ENCODE results near the gene CDK4.
A peak's percentile ranks its signal among the peaks of the same experiment; 100 is the strongest.
"Not testable (repeated sequence)": the region's sequence is repeated elsewhere in the genome, so short reads cannot be mapped to it uniquely, and the experiment has no call there.

Gene CDK4

DNA sequence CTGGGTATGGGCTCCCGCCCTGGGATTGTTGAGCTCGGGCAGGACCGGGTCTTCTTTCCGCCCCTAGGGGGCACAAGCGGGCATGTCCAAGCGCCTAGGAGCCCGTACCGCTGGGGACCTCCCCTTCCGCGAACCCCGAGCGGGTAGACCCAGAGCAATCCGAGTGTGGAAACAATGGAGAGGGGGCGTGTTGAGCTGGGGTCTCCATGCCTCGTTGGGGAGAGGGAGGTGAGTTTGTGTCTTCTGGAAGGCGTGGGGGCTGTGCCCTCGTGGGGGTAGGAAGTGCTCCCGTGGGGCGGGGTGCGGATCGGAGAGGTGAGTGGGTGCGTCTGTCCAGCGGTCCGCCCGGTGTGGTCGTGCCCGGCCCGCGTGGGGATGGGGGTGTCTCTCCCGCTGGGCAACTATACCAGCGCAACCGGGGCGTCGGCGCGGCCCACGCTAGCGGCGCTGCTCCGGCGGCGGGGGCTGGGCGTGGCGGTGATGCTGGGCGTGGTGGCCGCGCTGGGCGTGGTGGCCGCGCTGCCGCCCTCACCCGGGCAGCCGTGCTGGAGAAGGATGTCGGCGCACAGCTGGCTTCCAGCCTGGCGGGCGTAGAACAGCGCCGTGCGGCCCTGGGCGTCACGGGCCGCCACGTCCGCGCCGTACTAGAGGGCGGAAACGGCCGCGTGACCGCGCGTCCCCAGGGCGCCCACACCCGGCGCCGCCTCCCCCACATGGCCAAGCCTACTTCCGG, 25.8 kb downstream of the CDK4 start:
- peaks cover 64% of the 10 kb centered on the region for H3K36me3 Mint-ChIP-seq (ENCODE audit: insufficient read depth)
- H3K4me3 Mint-ChIP-seq = peak overlapping the region in 1 of 2 donors; percentile 72
- peaks cover 22 to 27% of the 10 kb centered on the region in 2 donors for H3K4me1 Mint-ChIP-seq (ENCODE audit: low read depth in 2 of 2)
- peak overlapping the region; percentile 77 to 93 for H3K27ac Mint-ChIP-seq
- H3K27me3 Mint-ChIP-seq = no peaks in the 10 kb centered on the region
- H3K9me3 Mint-ChIP-seq = no peaks in the 10 kb centered on the region
- DNase-seq (no peak), ATAC-seq (replicated peaks) (peak; percentile 36)

DNA sequence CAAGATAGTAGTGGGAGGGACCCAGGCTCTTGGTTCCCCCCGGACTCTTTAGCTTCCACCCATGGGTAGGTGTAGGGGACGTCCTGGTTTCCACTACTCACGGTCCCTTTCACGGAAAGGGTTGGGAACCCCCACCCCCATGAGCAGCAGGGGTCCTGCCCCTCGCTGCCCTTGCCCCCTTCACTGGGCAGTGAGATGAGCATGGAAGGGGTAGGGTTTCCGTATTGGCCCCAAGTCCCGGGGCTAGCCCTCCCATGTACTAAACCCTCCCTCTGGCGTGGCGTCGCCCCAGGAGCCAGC, 26.3 kb downstream of the CDK4 start:
- ATAC-seq (replicated peaks) (no peak), DNase-seq (no peak)
- Mint-ChIP-seq H3K9me3 (no peaks in the 10 kb centered on the region), H3K27me3 (no peaks in the 10 kb centered on the region), H3K36me3 (ENCODE audit: insufficient read depth) (peaks cover 63% of the 10 kb centered on the region), H3K4me3 (peak overlapping the region in 1 of 2 donors; percentile 72), H3K4me1 (ENCODE audit: low read depth in 2 of 2) (peaks cover 22 to 31% of the 10 kb centered on the region in 2 donors), H3K27ac (peak overlapping the region; percentile 77 to 93)

DNA sequence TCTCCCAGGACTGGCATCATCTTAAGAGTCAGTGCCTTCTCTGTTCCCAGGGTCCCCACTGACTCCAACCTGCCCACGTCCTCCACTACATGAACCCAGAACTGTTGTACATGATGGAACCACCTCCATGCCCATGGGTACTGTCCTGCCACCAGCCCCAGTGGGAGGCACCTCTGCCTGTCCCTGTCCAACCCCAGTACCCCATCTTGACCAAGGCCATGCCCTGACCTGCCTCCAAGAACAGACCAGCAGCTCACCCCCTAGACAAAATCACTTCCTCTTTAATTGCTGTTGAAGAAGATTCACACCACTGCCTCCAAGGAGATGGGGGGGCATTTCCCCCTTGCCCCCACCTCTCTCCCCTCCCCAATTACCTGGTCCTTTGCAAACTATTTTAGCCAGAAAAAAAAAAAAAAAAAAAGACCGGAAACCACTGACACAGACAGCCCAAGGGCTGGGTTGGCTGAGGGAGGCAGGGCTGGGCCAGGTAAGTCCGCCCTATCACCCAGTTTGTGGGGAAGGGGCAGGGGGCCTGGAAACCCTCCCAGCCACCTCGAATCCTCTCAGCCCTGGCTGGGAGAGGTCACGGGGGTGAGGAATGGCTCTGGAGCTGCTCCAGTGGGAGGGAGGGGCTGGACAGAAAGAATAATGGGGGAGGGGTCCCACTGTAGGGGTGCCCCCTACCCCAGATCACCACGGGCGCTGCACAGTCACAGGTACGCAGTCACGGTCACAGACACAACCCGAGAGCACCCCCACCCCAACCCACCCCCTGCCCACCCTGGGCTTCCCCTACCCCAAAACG, 27.0 kb downstream of the CDK4 start:
- peak overlapping the region; percentile 7 to 89 for H3K27ac Mint-ChIP-seq
- H3K27me3 Mint-ChIP-seq = no peaks in the 10 kb centered on the region
- peak; percentile 25 for ATAC-seq (replicated peaks)
- H3K9me3 Mint-ChIP-seq = no peaks in the 10 kb centered on the region
- H3K36me3 Mint-ChIP-seq (ENCODE audit: insufficient read depth) = peaks cover 62% of the 10 kb centered on the region
- no peak for DNase-seq
- no peak overlapping the region for H3K4me3 Mint-ChIP-seq
- H3K4me1 Mint-ChIP-seq (ENCODE audit: low read depth in 2 of 2) = peaks cover 22 to 32% of the 10 kb centered on the region in 2 donors

DNA sequence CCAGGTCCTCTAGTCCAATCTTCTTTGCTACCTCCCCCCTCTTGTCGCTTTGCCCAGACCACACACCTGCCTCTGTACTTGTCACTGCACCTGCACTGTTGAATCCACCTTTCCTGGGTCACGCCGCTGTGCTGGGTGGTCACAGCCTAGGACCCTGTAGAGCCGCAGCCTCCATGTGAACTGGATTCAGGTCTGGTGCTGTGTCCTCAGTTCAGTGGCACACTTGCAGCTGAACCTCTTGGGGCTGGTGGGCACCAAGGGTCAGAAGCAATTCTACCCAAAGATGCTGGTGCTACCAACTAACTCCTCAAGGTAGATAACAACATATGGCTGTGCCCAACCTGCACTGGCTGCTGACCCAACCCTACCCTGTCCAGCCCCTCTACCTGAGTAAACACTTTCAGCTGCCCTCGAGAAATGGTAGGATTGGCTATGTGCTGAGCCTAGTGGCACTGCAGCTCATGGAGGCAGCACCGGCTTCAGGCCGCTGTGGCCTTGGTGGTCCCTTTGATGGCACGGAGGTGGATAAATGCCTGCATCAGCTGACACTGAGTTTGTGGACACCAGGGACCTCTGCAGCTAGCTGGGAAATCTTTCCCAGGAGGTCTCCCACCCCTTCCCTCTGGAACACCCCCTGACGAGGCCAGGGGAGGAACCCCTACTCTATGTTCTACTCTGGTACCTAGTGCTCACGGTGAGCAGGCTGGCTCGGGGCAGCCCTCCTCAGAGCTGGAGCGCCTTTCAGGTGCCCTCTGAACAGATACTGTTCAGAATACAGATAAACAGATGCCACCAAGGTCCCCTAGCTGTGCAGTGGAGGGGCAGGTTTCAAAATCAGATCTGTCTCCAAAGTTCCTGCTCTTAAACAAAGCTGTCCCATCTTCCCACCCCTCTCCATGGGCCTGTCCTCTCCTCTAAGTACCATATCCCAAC, 27.8 kb downstream of the CDK4 start:
- Mint-ChIP-seq H3K4me1 (ENCODE audit: low read depth in 2 of 2) (peaks cover 22 to 32% of the 10 kb centered on the region in 2 donors), H3K9me3 (no peaks in the 10 kb centered on the region), H3K36me3 (ENCODE audit: insufficient read depth) (peaks cover 60% of the 10 kb centered on the region), H3K27me3 (no peaks in the 10 kb centered on the region), H3K27ac (peak overlapping the region; percentile 84 to 89), H3K4me3 (no peak overlapping the region)
- ATAC-seq (replicated peaks) (no peak), DNase-seq (no peak)

DNA sequence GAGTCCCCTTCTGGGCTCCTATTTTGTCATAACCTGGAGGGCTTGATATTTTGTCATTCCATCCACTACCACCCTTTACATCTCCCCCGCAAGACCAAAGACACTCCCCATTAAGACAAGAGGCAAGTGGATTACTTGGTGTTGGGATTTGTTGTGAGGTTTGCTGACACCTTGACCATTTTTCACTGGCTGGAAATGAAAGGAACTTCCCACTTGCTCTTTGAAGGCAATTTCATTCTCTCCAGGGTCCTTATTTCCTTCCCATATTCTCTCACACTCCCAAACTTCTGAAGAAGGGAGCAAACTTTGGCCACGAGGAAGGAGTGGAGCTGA, 28.5 kb downstream of the CDK4 start:
- no peaks in the 10 kb centered on the region for H3K9me3 Mint-ChIP-seq
- ATAC-seq (replicated peaks) = no peak
- peaks cover 60% of the 10 kb centered on the region for H3K36me3 Mint-ChIP-seq (ENCODE audit: insufficient read depth)
- H3K4me3 Mint-ChIP-seq = no peak overlapping the region
- no peaks in the 10 kb centered on the region for H3K27me3 Mint-ChIP-seq
- H3K4me1 Mint-ChIP-seq (ENCODE audit: low read depth in 2 of 2) = peaks cover 22 to 32% of the 10 kb centered on the region in 2 donors
- no peak for DNase-seq
- peak overlapping the region; percentile 60 to 84 for H3K27ac Mint-ChIP-seq

DNA sequence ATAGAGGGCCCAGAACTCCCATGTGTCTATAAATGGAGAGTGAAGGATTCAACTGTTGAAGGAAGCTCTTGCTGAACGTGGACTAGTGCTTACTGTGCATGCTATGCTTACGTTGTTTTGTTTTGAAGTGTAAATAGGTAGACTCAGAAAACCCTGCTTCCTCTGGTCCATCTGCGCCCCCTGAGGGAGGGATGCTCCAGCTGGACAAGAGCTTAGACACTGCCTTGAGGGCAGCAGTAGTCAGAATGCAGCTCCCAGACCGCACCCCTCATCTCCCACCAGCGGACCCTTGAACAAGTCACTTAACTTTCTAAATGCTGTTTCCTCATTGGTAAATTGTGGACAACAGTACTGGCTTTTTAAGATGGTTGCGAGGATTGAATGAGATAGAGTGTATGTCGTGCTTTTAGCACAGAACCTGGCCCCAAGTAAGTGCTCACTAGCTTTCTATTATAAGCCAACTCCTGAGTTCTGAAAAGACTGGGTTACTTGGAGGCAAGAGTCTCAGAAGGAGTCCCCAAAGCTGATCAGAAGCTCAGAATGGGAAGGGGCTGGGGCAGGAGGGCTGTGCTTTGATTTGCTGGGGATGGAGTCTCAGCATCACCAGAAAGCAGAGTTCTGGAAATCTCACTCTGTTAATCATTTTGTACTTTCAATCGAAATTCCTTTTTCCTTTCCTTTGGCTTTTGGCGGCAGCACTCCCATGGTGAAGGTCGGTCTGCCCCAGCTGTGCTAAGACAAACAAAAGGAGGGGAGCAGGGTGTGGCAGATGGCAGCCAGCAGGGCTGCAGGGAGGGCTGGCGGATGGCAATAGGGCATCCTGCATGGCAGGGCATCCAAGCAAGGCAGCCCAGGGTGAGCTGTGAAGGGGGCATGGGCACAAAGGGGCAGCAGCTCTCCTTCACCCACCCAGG, 29.1 kb downstream of the CDK4 start:
- ATAC-seq (replicated peaks) = no peak
- Mint-ChIP-seq H3K27ac (peak overlapping the region; percentile 60 to 84), H3K4me1 (ENCODE audit: low read depth in 2 of 2) (peaks cover 20 to 32% of the 10 kb centered on the region in 2 donors), H3K4me3 (no peak overlapping the region), H3K9me3 (no peaks in the 10 kb centered on the region), H3K27me3 (no peaks in the 10 kb centered on the region), H3K36me3 (ENCODE audit: insufficient read depth) (peaks cover 58% of the 10 kb centered on the region)
- DNase-seq = no peak

DNA sequence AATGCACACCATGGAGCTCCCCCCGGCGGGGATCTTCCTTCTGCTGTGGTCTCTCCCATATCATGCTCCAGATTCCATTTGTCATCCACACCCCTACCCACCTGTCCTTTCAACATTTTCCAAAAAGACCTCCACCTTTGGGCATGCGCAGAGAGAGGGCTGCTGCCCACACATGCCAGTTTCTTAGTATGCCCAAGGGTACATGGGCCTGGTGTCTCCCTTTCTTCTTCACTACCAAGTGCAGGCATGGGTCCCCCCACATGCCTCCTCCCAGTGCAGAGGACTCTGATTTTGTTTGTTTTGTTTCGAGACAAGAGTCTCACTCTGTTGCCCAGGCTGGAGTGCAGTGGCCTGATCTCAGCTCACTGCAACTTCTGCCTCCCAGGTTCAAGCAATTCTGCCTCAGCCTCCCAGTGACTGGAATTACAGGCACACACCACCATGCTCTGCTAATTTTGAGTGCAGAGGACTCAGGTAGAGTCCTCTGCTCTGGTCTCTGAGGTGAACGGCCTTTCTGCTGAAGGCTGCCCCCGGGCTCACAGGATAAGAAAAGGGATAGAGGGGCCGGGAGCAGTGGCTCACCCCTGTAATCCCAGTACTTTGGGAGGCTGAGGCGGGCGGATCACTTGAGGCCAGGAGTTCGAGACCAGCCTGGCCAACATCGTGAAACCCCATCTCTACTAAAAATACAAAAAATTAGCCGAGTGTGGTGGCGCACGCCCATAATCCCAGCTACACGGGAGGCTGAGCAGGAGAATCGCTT, 30.1 kb downstream of the CDK4 start:
- DNase-seq; H3K4me3 Mint-ChIP-seq; H3K27me3 Mint-ChIP-seq; H3K9me3 Mint-ChIP-seq; ATAC-seq (replicated peaks): not testable (repeated sequence)
- peaks cover 20 to 32% of the 10 kb centered on the region in 2 donors for H3K4me1 Mint-ChIP-seq (ENCODE audit: low read depth in 2 of 2)
- peak overlapping the region; percentile 60 to 84 for H3K27ac Mint-ChIP-seq
- peaks cover 58% of the 10 kb centered on the region for H3K36me3 Mint-ChIP-seq (ENCODE audit: insufficient read depth)

DNA sequence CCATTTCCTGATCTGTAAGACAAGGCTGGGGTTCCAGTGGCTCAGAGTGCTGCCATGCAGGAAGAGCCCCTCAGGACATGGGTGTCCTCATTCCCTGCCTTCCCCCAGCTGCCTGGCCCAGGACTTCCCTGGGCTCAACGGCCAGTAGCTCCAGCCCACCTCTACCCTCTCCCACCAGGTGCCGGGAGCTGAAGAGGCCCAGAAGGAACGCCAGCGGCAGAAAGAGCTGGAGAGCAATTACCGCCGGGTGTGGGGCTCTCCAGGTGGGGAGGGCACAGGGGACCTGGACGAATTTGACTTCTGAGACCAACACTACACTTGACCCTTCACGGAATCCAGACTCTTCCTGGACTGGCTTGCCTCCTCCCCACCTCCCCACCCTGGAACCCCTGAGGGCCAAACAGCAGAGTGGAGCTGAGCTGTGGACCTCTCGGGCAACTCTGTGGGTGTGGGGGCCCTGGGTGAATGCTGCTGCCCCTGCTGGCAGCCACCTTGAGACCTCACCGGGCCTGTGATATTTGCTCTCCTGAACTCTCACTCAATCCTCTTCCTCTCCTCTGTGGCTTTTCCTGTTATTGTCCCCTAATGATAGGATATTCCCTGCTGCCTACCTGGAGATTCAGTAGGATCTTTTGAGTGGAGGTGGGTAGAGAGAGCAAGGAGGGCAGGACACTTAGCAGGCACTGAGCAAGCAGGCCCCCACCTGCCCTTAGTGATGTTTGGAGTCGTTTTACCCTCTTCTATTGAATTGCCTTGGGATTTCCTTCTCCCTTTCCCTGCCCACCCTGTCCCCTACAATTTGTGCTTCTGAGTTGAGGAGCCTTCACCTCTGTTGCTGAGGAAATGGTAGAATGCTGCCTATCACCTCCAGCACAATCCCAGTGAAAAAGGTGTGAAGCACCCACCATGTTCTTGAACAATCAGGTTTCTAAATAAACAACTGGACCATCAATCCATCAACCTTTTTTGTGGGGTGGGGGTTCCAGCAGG, 31.2 kb downstream of the CDK4 start:
- no peak for ATAC-seq (replicated peaks)
- DNase-seq = no peak
- no peaks in the 10 kb centered on the region for H3K9me3 Mint-ChIP-seq
- no peaks in the 10 kb centered on the region for H3K27me3 Mint-ChIP-seq
- H3K36me3 Mint-ChIP-seq (ENCODE audit: insufficient read depth) = peaks cover 58% of the 10 kb centered on the region
- H3K4me3 Mint-ChIP-seq = no peak overlapping the region
- H3K4me1 Mint-ChIP-seq (ENCODE audit: low read depth in 2 of 2) = peaks cover 17 to 28% of the 10 kb centered on the region in 2 donors
- peak overlapping the region; percentile 5 to 82 for H3K27ac Mint-ChIP-seq

DNA sequence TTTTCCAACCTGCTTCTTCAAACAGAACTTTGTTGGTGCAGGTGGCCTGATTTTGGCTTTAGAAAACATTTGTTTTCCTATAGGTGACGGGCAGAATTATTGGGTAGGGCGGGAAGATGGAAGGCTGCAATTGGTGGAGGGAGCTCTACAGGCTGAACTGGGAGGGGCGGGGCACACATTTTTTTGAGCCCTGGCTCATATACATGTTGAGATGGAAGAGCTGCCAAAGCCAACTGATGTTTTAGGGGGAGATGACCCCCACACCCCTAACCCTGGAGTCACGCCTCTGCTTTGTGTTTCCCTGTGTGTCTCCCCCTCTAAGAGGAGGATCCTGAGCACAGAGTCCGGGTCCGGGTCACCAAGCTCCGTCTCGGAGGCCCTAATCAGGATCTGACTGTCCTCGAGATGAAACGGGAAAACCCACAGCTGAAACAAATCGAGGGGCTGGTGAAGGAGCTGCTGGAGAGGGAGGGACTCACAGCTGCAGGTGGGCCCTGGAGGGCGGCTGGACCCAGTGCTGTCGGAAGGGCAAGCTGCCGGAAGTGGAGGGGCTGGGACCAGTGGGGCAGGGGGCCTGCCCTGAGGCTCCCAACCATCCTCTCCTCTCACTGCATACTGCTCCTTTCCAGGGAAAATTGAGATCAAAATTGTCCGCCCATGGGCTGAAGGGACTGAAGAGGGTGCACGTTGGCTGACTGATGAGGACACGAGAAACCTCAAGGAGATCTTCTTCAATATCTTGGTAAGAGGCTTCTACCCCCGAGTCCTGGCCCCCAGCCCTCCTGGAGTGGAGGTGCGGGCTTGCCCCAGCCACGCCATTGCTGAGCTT, 32.1 kb downstream of the CDK4 start:
- ATAC-seq (replicated peaks) = no peak
- H3K36me3 Mint-ChIP-seq (ENCODE audit: insufficient read depth) = peaks cover 53% of the 10 kb centered on the region

DNA sequence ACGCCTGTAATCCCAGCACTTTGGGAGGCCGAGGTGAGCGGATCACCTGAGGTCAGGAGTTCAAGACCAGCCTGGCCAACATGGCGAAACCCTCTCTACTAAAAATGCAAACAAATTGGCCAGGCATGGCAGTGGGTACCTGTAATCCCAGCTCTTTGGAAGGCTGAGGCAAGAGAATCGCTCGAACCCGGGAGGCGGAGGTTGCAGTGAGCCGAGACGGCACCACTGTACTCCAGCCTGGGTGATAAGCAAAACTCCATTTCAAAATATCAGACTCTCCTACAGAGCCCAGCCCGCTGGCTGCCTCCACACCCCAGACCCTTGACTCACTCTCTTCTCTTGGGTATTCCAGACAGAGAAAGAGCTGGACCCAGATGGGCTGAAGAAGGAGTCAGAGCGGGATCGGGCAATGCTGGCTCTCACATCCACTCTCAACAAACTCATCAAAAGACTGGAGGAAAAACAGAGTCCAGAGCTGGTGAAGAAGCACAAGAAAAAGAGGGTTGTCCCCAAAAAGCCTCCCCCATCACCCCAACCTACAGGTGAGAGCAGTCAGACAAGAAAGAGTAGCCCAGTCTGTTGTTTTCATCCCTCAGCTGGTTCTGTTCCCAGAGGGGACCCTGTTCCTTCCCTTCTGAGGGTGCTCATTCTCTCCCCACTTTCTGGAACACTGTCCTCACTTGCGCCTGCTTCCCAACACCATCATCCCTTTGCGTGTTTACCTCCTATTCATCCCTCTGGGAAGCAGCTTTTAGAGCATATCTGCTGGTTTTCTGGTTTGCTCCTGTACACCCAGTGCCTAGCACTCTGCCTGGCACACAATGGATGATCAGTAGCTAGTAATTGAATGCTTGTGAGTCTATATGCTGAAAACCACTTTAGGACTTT, 33.2 kb downstream of the CDK4 start:
- no peak for ATAC-seq (replicated peaks)
- Mint-ChIP-seq H3K9me3 (no peaks in the 10 kb centered on the region), H3K4me3 (no peak overlapping the region), H3K4me1 (ENCODE audit: low read depth in 2 of 2) (peaks cover 9 to 16% of the 10 kb centered on the region in 2 donors), H3K36me3 (ENCODE audit: insufficient read depth) (peaks cover 58% of the 10 kb centered on the region), H3K27me3 (no peaks in the 10 kb centered on the region), H3K27ac (peak overlapping the region; percentile 30 to 59)
- no peak for DNase-seq

More for the DNA sequence above, 32.1 kb downstream of the CDK4 start:
- Mint-ChIP-seq H3K27ac (peak overlapping the region in 1 of 2 donors; percentile 82), H3K27me3 (no peaks in the 10 kb centered on the region), H3K4me3 (no peak overlapping the region), H3K4me1 (ENCODE audit: low read depth in 2 of 2) (peaks cover 15 to 23% of the 10 kb centered on the region in 2 donors), H3K9me3 (no peaks in the 10 kb centered on the region)
- no peak for DNase-seq

All from effector memory CD8-positive, alpha-beta T cell (primary cell).